Measurements from ENCODE around the gene ABCA7. TPM values are rescaled to one million over a fixed set of nuclear protein-coding genes. Genes with fewer than 3 reads are reported as not detected.

Gene ABCA7
- total and polyA plus RNA-seq, 2 of the 8 experiments (the other 6 are each of a cell fraction or from before 2014, with no cell fraction given), result 10.4 to 25.6 TPM

- peak overlapping the region; percentile 56 for H4K5ac ChIP-seq (ENCODE audit: insufficient read length, low read depth, low read length)
- H3K18ac ChIP-seq (ENCODE audit: extremely low read depth, low read length), result peak overlapping the region; percentile 78
- no peaks in the 10 kb centered on the region for H3K9me3 ChIP-seq (ENCODE audit: insufficient read depth in 2 of 2, low read depth in 1 of 2, low read length in 1 of 2)
- H2AK5ac ChIP-seq (ENCODE audit: low read depth, low read length), result no peak overlapping the region
- peak overlapping the region; percentile 78 for H4K8ac ChIP-seq (ENCODE audit: extremely low read depth, insufficient read depth, low read length)
- H2BK120ac ChIP-seq (replicated peaks; ENCODE audit: low read depth, low read length), result no peak overlapping the region
- no peak overlapping the region for H4K91ac ChIP-seq (replicated peaks; ENCODE audit: insufficient read length, low read length)
- peaks cover 0 to 34% (median 7%) of the 10 kb centered on the region in 4 experiments; a peak in 4 of 8 replicates for H3K36me3 ChIP-seq (ENCODE audit: control insufficient read depth in 2 of 4, insufficient read depth in 4 of 4, low read length in 3 of 4)
- H3K79me2 ChIP-seq (ENCODE audit: control insufficient read depth in 1 of 2, insufficient read depth in 2 of 2, low read length in 2 of 2), result no peaks in the 10 kb centered on the region
- H2BK20ac ChIP-seq (ENCODE audit: low read length), result no peak overlapping the region
- H3K56ac ChIP-seq (replicated peaks; ENCODE audit: insufficient read length, low read depth, low read length), result no peak overlapping the region
- 77% methylated on average over 28 of the region's 44 CpGs; no CpG with 5 or more reads in 1 of the 2 experiments for WGBS, 2 experiments (ENCODE audit: extremely low coverage in 1 of 2, insufficient coverage in 1 of 2, insufficient read length in 1 of 2, insufficient replicate concordance in 2 of 2, low coverage in 1 of 2, low lambda C conversion rate in 2 of 2, missing lambda C conversion rate in 1 of 2)
- H2BK5ac ChIP-seq (ENCODE audit: low read depth, low read length), result peak overlapping the region; percentile 52
- H3K14ac ChIP-seq (ENCODE audit: insufficient read length), result no peak overlapping the region
- H3K9ac ChIP-seq (replicated peaks in 1 of 4; ENCODE audit: extremely low read depth in 1 of 4, low read depth in 3 of 4, low read length in 3 of 4), result no peak overlapping the region
- POLR2A ChIA-PET (ENCODE audit: partially characterized antibody), result interaction anchor here (0.9 to 3.1 kb wide), 12 partner anchors 10 to 162 kb away, joined by 3 to 24 read pairs (median 4); partner anchors contain the start of genes CNN2, FAM174C and GPX4
- no peak overlapping the region for H3K23ac ChIP-seq (ENCODE audit: insufficient read length)
- H4K20me1 ChIP-seq (replicated peaks in 1 of 2; ENCODE audit: control insufficient read depth in 1 of 2, insufficient read depth in 2 of 2, low read length in 2 of 2), result peaks cover 2 to 8% of the 10 kb centered on the region in 2 experiments
- H3K4ac ChIP-seq (replicated peaks; ENCODE audit: insufficient read length, low read depth, low read length), result no peak overlapping the region
- no peak overlapping the region for H3K4me3 ChIP-seq (ENCODE audit: extremely low read depth in 1 of 4, insufficient read depth in 2 of 4, low read depth in 3 of 4, low read length in 4 of 4)
- peaks cover 0 to 3% (median 2%) of the 10 kb centered on the region in 4 experiments; a peak in 5 of 7 replicates for H3K4me1 ChIP-seq (replicated peaks in 1 of 4; ENCODE audit: control insufficient read depth in 3 of 4, insufficient read depth in 4 of 4, low read length in 3 of 4)
- no peak overlapping the region; a peak in 1 of 4 replicates for H3K4me2 ChIP-seq (ENCODE audit: insufficient read depth in 1 of 2, low read depth in 2 of 2, low read length in 2 of 2)
- CTCF ChIA-PET (ENCODE audit: partially characterized antibody), result interaction anchor here (0.6 to 3.7 kb wide), 48 partner anchors 8 to 703 kb away, joined by 3 to 27 read pairs (median 5); partner anchors contain the start of genes ARHGAP45, CBARP and SBNO2
- peak; percentile 80 to 99 for DNase-seq (ENCODE audit: low read depth in 1 of 2, low spot score in 2 of 2)
- no peak overlapping the region for H2AFZ ChIP-seq (ENCODE audit: low read length)
- no peak for FAIRE-seq
- peak overlapping the region; percentile 17; the same call in 1 of the 2 replicates for H3K27ac ChIP-seq (ENCODE audit: low read depth, low read length)
- H3K27me3 ChIP-seq (replicated peaks in 1 of 4; ENCODE audit: control insufficient read depth in 3 of 4, extremely low read depth in 1 of 4, insufficient read depth in 3 of 4, low read length in 3 of 4), result no peaks in the 10 kb centered on the region
- no peaks in the 10 kb centered on the region for H3K79me1 ChIP-seq (ENCODE audit: low read depth, low read length)
- no peaks in the 10 kb centered on the region for H3K23me2 ChIP-seq (ENCODE audit: low read depth, low read length)
- peak overlapping the region; percentile 87; the same call in 1 of the 2 replicates for H2BK12ac ChIP-seq (ENCODE audit: low read depth, low read length)
- peak overlapping the region; percentile 29; the same call in 1 of the 2 replicates for H2BK15ac ChIP-seq (ENCODE audit: low read length)
- TF ChIP-seq RAD21 (IDR thresholded peaks at IDR 0.05 in 1 of 2, conservative IDR thresholded peaks at IDR 0.05 in 1 of 2; ENCODE audit: low read depth in 2 of 2, low read length in 2 of 2), result peak; percentile 87 to 91
- TF ChIP-seq JUN (IDR thresholded peaks at IDR 0.05; ENCODE audit: low read depth, low read length), result no peak
- TF ChIP-seq CREB1 (IDR thresholded peaks at IDR 0.05), result peak; percentile 25; the same call in 1 of the 2 replicates
- TF ChIP-seq CTBP2 (IDR thresholded peaks at IDR 0.05; ENCODE audit: borderline replicate concordance, insufficient read depth, insufficient read length, low read length), result no peak
- no peak for TF ChIP-seq KDM4A (IDR thresholded peaks at IDR 0.05; ENCODE audit: low read depth, low read length, severe bottlenecking)
- no peak for TF ChIP-seq POU5F1 (IDR thresholded peaks at IDR 0.05; ENCODE audit: low read depth, low read length)
- no peak for TF ChIP-seq RXRA (IDR thresholded peaks at IDR 0.05; ENCODE audit: insufficient read depth, low read depth, low read length)
- TF ChIP-seq SRF (IDR thresholded peaks at IDR 0.05; ENCODE audit: low read depth, low read length), result no peak
- no peak for TF ChIP-seq CBX5 (IDR thresholded peaks at IDR 0.05; ENCODE audit: low read depth, low read length)
- TF ChIP-seq BCL11A (IDR thresholded peaks at IDR 0.05; ENCODE audit: low read depth in 2 of 2, low read length in 2 of 2), result no peak
Observed at GRCh38 chr19:1113030-1113985, 73.4 kb downstream of the ABCA7 start.
